AML-193 (cell line): ENCODE data around the gene CLDN34.

Experiments
- DNase-seq, 2 experiments: peaks; one replicate each; lab custom pipeline; 2025; lab: John Stamatoyannopoulos, UW

Gene CLDN34

DNA sequence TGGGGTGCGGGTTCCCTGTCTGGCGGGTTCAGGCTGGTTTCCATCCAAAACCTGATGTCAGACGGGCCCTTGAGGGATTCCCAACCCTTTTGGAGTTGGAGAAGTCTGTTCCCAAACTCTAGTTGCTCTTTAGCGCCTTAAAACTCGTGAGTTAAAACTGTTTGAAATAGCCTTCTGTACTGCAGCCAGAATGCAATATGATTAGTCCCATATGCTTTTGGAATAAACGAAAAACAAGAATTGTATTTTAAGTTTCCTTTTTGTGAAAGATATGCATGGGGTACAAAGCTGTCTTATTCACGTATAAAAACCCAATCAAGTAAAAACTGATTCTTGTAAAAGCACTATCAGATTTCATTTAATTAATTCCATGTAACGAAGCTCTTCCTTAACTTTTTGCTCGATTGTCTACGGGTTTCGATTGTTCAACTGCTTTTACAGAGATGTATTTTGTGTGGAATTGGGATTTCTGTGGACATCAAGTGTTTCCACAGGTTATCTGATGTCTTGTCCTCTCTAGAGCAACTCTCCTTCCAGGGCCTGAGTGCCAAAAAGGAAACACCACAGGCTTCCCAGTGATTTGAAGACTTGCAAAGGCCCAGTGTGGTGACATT, 49.5 kb downstream of the CLDN34 start:
- no peak for DNase-seq

DNA sequence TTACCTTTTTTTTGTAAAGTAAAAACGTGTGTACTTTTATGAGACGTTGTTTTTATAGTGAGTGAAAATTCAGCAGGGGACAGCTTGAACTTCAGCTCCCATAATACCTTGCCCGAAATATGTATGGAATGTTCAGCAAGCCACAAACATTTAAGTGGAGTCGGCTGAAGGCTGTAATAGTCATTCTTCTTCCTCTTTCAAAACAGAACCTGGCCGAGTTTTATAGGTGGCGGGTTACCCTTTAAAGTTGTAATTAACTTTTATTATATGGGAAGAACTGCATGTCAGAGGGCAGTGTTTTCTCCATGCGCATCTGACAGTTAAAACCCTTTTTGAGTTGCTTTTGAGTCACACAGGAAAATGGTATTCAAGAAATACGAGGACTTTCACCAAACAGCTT, 50.7 kb downstream of the CLDN34 start:
- peak in 1 of 2 experiments; percentile 7 for DNase-seq
